Left ventricle myocardium inferior (tissue), 1 donor: ENCODE measurements around the gene TMEM107. TPM values are rescaled to one million over a fixed set of nuclear protein-coding genes. Genes with fewer than 3 reads are reported as not detected.
"Not testable (repeated sequence)": the region's sequence is repeated elsewhere in the genome, so short reads cannot be mapped to it uniquely, and the experiment has no call there.

ENCODE experiments used
- DNase-seq: peaks from one replicate; pipeline ENCODE4 v3.0.0-alpha.2; 2020
- H3K27ac ChIP-seq: fragments of 200-600 bp; replicated peaks from 2 replicates; pipeline ENCODE4 v1.8.0; 2021
- H3K27me3 ChIP-seq: fragments of 200-600 bp; 2 replicates; pipeline ENCODE4 v1.8.0; 2021; ENCODE audit warnings: low read depth
- H3K36me3 ChIP-seq: fragments of 200-600 bp; 2 replicates; pipeline ENCODE4 v1.8.0; 2021
- H3K4me1 ChIP-seq: fragments of 200-600 bp; 2 replicates; pipeline ENCODE4 v1.8.0; 2021
- H3K4me3 ChIP-seq: fragments of 200-600 bp; 2 replicates; pipeline ENCODE4 v1.8.0; 2021; ENCODE audit warnings: mild to moderate bottlenecking, moderate library complexity
- H3K9me3 ChIP-seq: fragments of 200-600 bp; replicated peaks from 2 replicates; pipeline ENCODE4 v1.8.0; 2021
- intact Hi-C: fragments of 100-400 bp; cut with micrococcal nuclease; formaldehyde crosslinking; loops from one replicate; pipeline ENCODE4 v1.11.0; 2022
- total RNA-seq: library from RNA; stranded (reverse); fragmentation: NEBNext Ultra II Directional; extraction: Animal tissue kit (Norgen Biotek cat#: 25700); gene quantifications from one replicate; pipeline ENCODE4 v1.2.1, GENCODE V29; 2021
- TF ChIP-seq, protein P1 (sequence below): fragments of 200-600 bp; IDR thresholded peaks from 2 replicates; pipeline ENCODE4 v1.8.0; 2021; ENCODE audit warnings: antibody characterized with exemption, mild to moderate bottlenecking, borderline replicate concordance
- donor health status: DM: no; HTN: yes; CAD: no; lungs with severe emphysema.

The TMEM107 gene
- total RNA-seq, 1 donor from 2014 or later: 7.9 TPM

DNA sequence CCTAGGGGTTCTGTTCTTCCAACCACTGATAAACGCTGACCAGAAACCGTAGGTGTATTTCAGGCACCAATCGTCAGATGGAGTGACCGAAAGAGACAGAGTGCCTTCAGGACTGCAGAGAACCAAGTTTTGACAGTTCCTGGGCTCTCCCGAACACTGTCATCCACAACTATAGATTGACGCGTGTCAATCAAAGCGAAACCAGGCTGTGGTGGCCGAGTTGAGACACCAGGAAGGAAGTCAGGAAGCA is 46.1 kb upstream of the TMEM107 start:
- H3K27me3 ChIP-seq: no peaks in the 10 kb centered on the region
- peak overlapping the region; percentile 99 for H3K27ac ChIP-seq
- H3K4me1 ChIP-seq: peaks cover 48% of the 10 kb centered on the region
- H3K9me3 ChIP-seq: no peaks in the 10 kb centered on the region
- no peak for DNase-seq
- intact Hi-C loops: loop anchor here (2.0 to 5.0 kb wide), 2 partner anchors 35 to 104 kb away; partner anchors contain the start of gene ALOXE3
- peak overlapping the region; percentile 75 for H3K4me3 ChIP-seq
- H3K36me3 ChIP-seq: peaks cover under 1% of the 10 kb centered on the region
- TF ChIP-seq, protein P1, sequence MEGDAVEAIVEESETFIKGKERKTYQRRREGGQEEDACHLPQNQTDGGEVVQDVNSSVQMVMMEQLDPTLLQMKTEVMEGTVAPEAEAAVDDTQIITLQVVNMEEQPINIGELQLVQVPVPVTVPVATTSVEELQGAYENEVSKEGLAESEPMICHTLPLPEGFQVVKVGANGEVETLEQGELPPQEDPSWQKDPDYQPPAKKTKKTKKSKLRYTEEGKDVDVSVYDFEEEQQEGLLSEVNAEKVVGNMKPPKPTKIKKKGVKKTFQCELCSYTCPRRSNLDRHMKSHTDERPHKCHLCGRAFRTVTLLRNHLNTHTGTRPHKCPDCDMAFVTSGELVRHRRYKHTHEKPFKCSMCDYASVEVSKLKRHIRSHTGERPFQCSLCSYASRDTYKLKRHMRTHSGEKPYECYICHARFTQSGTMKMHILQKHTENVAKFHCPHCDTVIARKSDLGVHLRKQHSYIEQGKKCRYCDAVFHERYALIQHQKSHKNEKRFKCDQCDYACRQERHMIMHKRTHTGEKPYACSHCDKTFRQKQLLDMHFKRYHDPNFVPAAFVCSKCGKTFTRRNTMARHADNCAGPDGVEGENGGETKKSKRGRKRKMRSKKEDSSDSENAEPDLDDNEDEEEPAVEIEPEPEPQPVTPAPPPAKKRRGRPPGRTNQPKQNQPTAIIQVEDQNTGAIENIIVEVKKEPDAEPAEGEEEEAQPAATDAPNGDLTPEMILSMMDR: no peak

- no peaks in the 10 kb centered on the region for H3K9me3 ChIP-seq
- peaks cover 43% of the 10 kb centered on the region for H3K4me1 ChIP-seq
- DNase-seq: peak; percentile 84
- no peaks in the 10 kb centered on the region for H3K27me3 ChIP-seq
- intact Hi-C loops: loop anchor here (2.0 to 5.0 kb wide), 2 partner anchors 35 to 103 kb away; partner anchors contain the start of gene ALOXE3
- TF ChIP-seq, protein P1: no peak
- peak overlapping the region; percentile 99 for H3K27ac ChIP-seq
- H3K36me3 ChIP-seq: no peaks in the 10 kb centered on the region
- H3K4me3 ChIP-seq: peak overlapping the region; percentile 75
These were observed 45.6 kb upstream of the TMEM107 start for GRCh38 chr17:8221663-8222379.

GRCh38 chr17:8220783-8221662 is 44.8 kb upstream of the TMEM107 start:
- intact Hi-C loops: loop anchor here (5.0 kb wide), 1 partner anchor 34 kb away; no protein-coding TSS in a partner anchor

DNA sequence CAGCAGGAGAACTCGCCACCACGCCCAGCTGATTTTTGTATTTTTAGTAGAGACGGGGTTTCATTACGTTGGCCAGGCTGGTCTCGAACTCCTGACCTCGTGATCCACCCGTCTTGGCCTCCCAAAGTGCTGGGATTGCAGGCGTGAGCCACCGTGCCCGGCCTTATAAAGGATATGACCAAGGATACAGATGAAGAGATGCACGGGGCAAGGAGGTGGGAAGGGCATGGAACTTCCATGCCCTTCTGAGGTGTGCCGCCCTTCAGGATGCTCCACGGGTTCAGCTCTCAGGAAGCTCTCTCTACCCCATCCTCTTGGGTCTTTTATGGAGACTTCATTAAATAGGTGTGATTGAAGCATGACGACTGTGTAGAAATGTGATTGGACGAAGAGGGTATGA is 37.8 kb upstream of the TMEM107 start:
- H3K36me3 ChIP-seq, DNase-seq, H3K27ac ChIP-seq, intact Hi-C loops, H3K9me3 ChIP-seq, H3K4me3 ChIP-seq, H3K27me3 ChIP-seq: not testable (repeated sequence)
- peaks cover 17% of the 10 kb centered on the region for H3K4me1 ChIP-seq

More at GRCh38 chr17:8220783-8221662, 44.8 kb upstream of the TMEM107 start:
- no peaks in the 10 kb centered on the region for H3K27me3 ChIP-seq
- H3K4me3 ChIP-seq: peak overlapping the region; percentile 75
- no peaks in the 10 kb centered on the region for H3K9me3 ChIP-seq
- TF ChIP-seq, protein P1: no peak
- no peaks in the 10 kb centered on the region for H3K36me3 ChIP-seq
- peaks cover 43% of the 10 kb centered on the region for H3K4me1 ChIP-seq
- peak; percentile 84 for DNase-seq
- H3K27ac ChIP-seq: peak overlapping the region; percentile 99

DNA sequence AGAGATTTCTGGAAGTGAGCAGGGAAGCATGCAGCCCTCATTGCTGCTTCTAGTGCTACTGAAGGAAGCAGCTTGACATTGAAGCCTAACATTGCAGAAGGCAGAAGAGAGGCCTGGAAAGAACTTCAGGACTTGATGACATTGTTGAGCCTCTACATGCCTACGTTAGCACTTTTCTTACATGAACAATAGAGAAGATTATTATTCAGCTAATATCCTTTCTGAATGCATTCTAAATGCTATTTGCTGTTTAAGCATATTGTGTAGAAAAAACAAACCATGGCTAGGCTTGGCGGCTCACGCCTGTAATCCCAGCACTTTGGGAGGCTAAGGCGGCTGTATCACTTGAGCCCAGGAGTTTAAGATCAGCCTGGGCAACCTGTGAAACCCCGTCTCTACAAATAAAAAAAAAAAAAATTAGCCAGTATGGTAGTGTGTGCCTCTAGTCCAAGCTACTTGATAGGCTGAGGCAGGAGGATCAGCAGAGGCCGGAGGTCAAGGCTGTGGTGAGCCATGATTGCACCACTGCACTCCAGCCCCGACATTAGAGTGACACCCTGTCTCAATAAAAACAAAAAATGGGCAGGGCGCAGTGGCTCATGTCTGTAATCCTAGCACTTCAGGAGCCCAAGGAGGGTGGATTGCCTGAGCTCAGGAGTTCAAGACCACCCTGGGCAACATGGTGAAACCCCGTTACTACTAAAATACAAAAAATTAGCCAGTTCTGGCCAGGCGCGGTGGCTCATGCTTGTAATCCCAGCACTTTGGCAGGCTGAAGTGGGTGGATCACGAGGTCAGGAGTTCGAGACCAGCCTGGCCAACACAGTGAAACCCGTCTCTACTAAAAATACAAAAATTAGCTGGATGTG is 36.4 kb upstream of the TMEM107 start:
- Histone ChIP-seq H3K27ac (no peak overlapping the region), H3K9me3 (no peaks in the 10 kb centered on the region), H3K36me3 (no peaks in the 10 kb centered on the region), H3K4me1 (peaks cover 17% of the 10 kb centered on the region), H3K27me3 (no peaks in the 10 kb centered on the region), H3K4me3 (no peak overlapping the region)
- intact Hi-C loops: no loop called here
- TF ChIP-seq, protein P1: no peak
- no peak for DNase-seq
